GM18498 (cell line): ENCODE results near the gene SMAD4.
"Not testable (repeated sequence)": the region's sequence is repeated elsewhere in the genome, so short reads cannot be mapped to it uniquely, and the experiment has no call there.

ENCODE experiments used
- ATAC-seq: cut with Tn5 transposase; IDR thresholded peaks from one replicate; pipeline ENCODE4 v1.9.1; 2021; ENCODE audit warnings: mild to moderate bottlenecking, moderate library complexity; ENCODE audit not compliant: unreplicated experiment

Gene SMAD4

GRCh38 chr18:51068105-51068504 is 38.1 kb downstream of the SMAD4 start:
- ATAC-seq, result no peak

GRCh38 chr18:51069885-51070284 is 39.9 kb downstream of the SMAD4 start:
- no peak for ATAC-seq

- ATAC-seq, result no peak
Measured at GRCh38 chr18:51070545-51070944, 40.5 kb downstream of the SMAD4 start.

GRCh38 chr18:51072586-51073313 is 42.7 kb downstream of the SMAD4 start:
- ATAC-seq, result no peak

GRCh38 chr18:51074605-51075004 is 44.6 kb downstream of the SMAD4 start:
- peak; percentile 78 for ATAC-seq

GRCh38 chr18:51076503-51076902 is 46.5 kb downstream of the SMAD4 start:
- no peak for ATAC-seq

- peak; percentile 72 for ATAC-seq
Measured at GRCh38 chr18:51077217-51077616, 47.2 kb downstream of the SMAD4 start.

GRCh38 chr18:51078026-51078425 is 48.0 kb downstream of the SMAD4 start:
- no peak for ATAC-seq

GRCh38 chr18:51082571-51083267 is 52.7 kb downstream of the SMAD4 start:
- peak; percentile 69 for ATAC-seq

GRCh38 chr18:51083398-51083797 is 53.4 kb downstream of the SMAD4 start:
- no peak for ATAC-seq

GRCh38 chr18:51088410-51088809 is 58.4 kb downstream of the SMAD4 start:
- ATAC-seq, result no peak

- no peak for ATAC-seq
Measured at GRCh38 chr18:51089691-51090090, 59.7 kb downstream of the SMAD4 start.

GRCh38 chr18:51091270-51091669 is 61.3 kb downstream of the SMAD4 start:
- no peak for ATAC-seq

GRCh38 chr18:51092117-51092516 is 62.1 kb downstream of the SMAD4 start:
- ATAC-seq, result no peak

GRCh38 chr18:51092967-51093366 is 63.0 kb downstream of the SMAD4 start:
- ATAC-seq, result not testable (repeated sequence)

GRCh38 chr18:51097021-51097822 is 67.2 kb downstream of the SMAD4 start:
- peak; percentile 48 for ATAC-seq

- no peak for ATAC-seq
Measured at GRCh38 chr18:51098082-51098481, 68.1 kb downstream of the SMAD4 start.

GRCh38 chr18:51098513-51098912 is 68.5 kb downstream of the SMAD4 start:
- no peak for ATAC-seq

GRCh38 chr18:51100385-51101120 is 70.5 kb downstream of the SMAD4 start:
- ATAC-seq, result no peak

GRCh38 chr18:51107082-51107481 is 77.1 kb downstream of the SMAD4 start:
- ATAC-seq, result peak; percentile 51
